SK-N-SH (cell line): Measurements from ENCODE around the gene CCDC152. TPM values are rescaled to one million over a fixed set of nuclear protein-coding genes. Genes with fewer than 3 reads are reported as not detected.

Source experiments
- CTCF ChIA-PET: fragments of 300-600, 350-600 bp; formaldehyde crosslinking; extraction: SDS; loops from one replicate; lab custom pipeline; 2021; lab: Yijun Ruan, JAX
- POLR2A ChIA-PET: fragments of 350-600 bp; sonication (Branson Sonifier 250); formaldehyde crosslinking; extraction: SDS; loops from one replicate; lab custom pipeline; 2020; ENCODE audit warnings: antibody characterized with exemption, inconsistent platforms; lab: Yijun Ruan, JAX
- DNase-seq: peaks from one replicate; pipeline ENCODE4 v3.0.0; 2012
- H2AFZ ChIP-seq: fragments of 200-600 bp; sonication (generic); 2 replicates; pipeline ENCODE4 v1.8.1; 2016; ENCODE audit warnings: antibody characterized with exemption, mild to moderate bottlenecking, low read depth
- H3F3A ChIP-seq: fragments of 200-600 bp; sonication (generic); replicated peaks from 2 replicates; pipeline ENCODE3; 2016; ENCODE audit warnings: antibody characterized with exemption, mild to moderate bottlenecking; ENCODE audit not compliant: insufficient read depth
- H3K27ac ChIP-seq, 2 experiments: fragments of 200-500 bp in 1 of 2; fragments of 200-600 bp in 1 of 2; sonication (Bioruptor generic) in 1 of 2; sonication (generic), shearing (Covaris generic) in 1 of 2; 2 replicates each; pipeline versions ENCODE4 v1.5.1 to v1.6.1; 2014 to 2016; ENCODE audit warnings: low read depth in 2 of 2, inconsistent platforms in 1 of 2, low read length in 1 of 2, mild to moderate bottlenecking in 1 of 2, mixed read lengths in 1 of 2
- H3K27me3 ChIP-seq: fragments of 200-600 bp; sonication (generic), shearing (Covaris generic); 2 replicates; pipeline ENCODE4 v1.6.1; 2016; ENCODE audit warnings: mixed run types; ENCODE audit not compliant: insufficient read depth
- H3K36me3 ChIP-seq, 2 experiments: fragments of 200-500 bp in 1 of 2; fragments of 200-600 bp in 1 of 2; sonication (Bioruptor generic) in 1 of 2; sonication (generic) in 1 of 2; replicated peaks in 1 of 2; 2 replicates each; pipeline versions ENCODE3 to v1.5.1; 2014 to 2016; ENCODE audit warnings: low read length in 1 of 2, mild to moderate bottlenecking in 1 of 2; ENCODE audit not compliant: insufficient read depth in 2 of 2, control insufficient read depth in 1 of 2
- H3K4me1 ChIP-seq, 2 experiments: fragments of 200-500 bp in 1 of 2; fragments of 200-600 bp in 1 of 2; sonication (Bioruptor generic) in 1 of 2; sonication (generic), shearing (Covaris generic) in 1 of 2; 2 replicates each; pipeline versions ENCODE4 v1.5.1 to v1.6.1; 2014 to 2016; ENCODE audit warnings: low read depth in 1 of 2, low read length in 1 of 2, mixed run types in 1 of 2; ENCODE audit not compliant: insufficient read depth in 2 of 2, control insufficient read depth in 1 of 2
- H3K4me2 ChIP-seq: fragments of 200-600 bp; sonication (generic), shearing (Covaris generic); 2 replicates; pipeline ENCODE4 v1.6.1; 2017; ENCODE audit warnings: mixed run types
- H3K4me3 ChIP-seq, 2 experiments: fragments of 200-500 bp in 1 of 2; fragments of 200-600 bp in 1 of 2; sonication (Bioruptor generic) in 1 of 2; sonication (generic), shearing (Covaris generic) in 1 of 2; 2 replicates each; pipeline versions ENCODE4 v1.5.1 to v1.8.1; 2014 to 2016; ENCODE audit warnings: low read depth in 2 of 2, inconsistent platforms in 1 of 2, low read length in 1 of 2, mild to moderate bottlenecking in 1 of 2, mixed read lengths in 1 of 2, moderate library complexity in 1 of 2
- H3K79me2 ChIP-seq: fragments of 200-600 bp; sonication (generic); 2 replicates; pipeline ENCODE4 v1.8.1; 2017; ENCODE audit warnings: mild to moderate bottlenecking; ENCODE audit not compliant: insufficient read depth
- H3K9ac ChIP-seq: fragments of 200-600 bp; sonication (generic); 2 replicates; pipeline ENCODE4 v1.6.1; 2017; ENCODE audit warnings: mixed run types
- H3K9me2 ChIP-seq: fragments of 200-600 bp; sonication (generic); 2 replicates; pipeline ENCODE4 v1.6.1; 2017; ENCODE audit warnings: mixed run types
- H3K9me3 ChIP-seq: fragments of 200-600 bp; sonication (generic); 2 replicates; pipeline ENCODE4 v1.6.1; 2017; ENCODE audit warnings: mixed run types, mild to moderate bottlenecking, moderate library complexity
- H4K20me1 ChIP-seq: fragments of 200-600 bp; sonication (generic); 2 replicates; pipeline ENCODE4 v1.6.1; 2017; ENCODE audit warnings: mild to moderate bottlenecking, mixed run types; ENCODE audit not compliant: insufficient read depth
- CHD2 ChIP-seq: fragments of 150-350 bp; IDR thresholded peaks from 2 replicates; pipeline ENCODE4 v1.6.1; 2018; ENCODE audit warnings: low read length; ENCODE audit not compliant: partially characterized antibody
- ELF1 ChIP-seq: IDR thresholded peaks from 2 replicates; pipeline ENCODE4 v1.4.0; 2012
- FOSL2 ChIP-seq: IDR thresholded peaks from 2 replicates; pipeline ENCODE4 v1.4.0; 2012; ENCODE audit warnings: low read depth, mild to moderate bottlenecking, moderate library complexity, borderline replicate concordance
- GABPA ChIP-seq: IDR thresholded peaks from 2 replicates; pipeline ENCODE4 v1.4.0; 2012; ENCODE audit warnings: low read depth, mild to moderate bottlenecking
- GATA2 ChIP-seq: sonication (generic); formaldehyde crosslinking; IDR thresholded peaks from 2 replicates; pipeline ENCODE4 v1.5.0; 2020; ENCODE audit warnings: mild to moderate bottlenecking, missing genetic modification reagents
- MEF2A ChIP-seq: IDR thresholded peaks from 2 replicates; pipeline ENCODE4 v1.4.0; 2012; ENCODE audit warnings: low read depth, borderline replicate concordance
- PBX3 ChIP-seq: IDR thresholded peaks from 2 replicates; pipeline ENCODE4; 2012
- RAD21 ChIP-seq: IDR thresholded peaks from 2 replicates; pipeline ENCODE4 v1.6.1; 2012; ENCODE audit warnings: mild to moderate bottlenecking, low read length
- RCOR1 ChIP-seq: fragments of 150-350 bp; IDR thresholded peaks from 2 replicates; pipeline ENCODE4 v1.6.1; 2017; ENCODE audit warnings: antibody characterized with exemption, low read length
- REST ChIP-seq: IDR thresholded peaks from 2 replicates; pipeline ENCODE4 v1.6.1; 2012; ENCODE audit warnings: mild to moderate bottlenecking, low read depth, low read length, moderate library complexity
- RFX5 ChIP-seq: IDR thresholded peaks from 2 replicates; pipeline ENCODE4 v1.6.1; 2012; ENCODE audit warnings: mild to moderate bottlenecking, improper control_type of control experiment, low read length
- RXRA ChIP-seq: IDR thresholded peaks from 2 replicates; pipeline ENCODE4 v1.4.0; 2012; ENCODE audit warnings: low read depth, mild to moderate bottlenecking, borderline replicate concordance
- USF1 ChIP-seq: IDR thresholded peaks from 2 replicates; pipeline ENCODE4 v1.4.0; 2012; ENCODE audit warnings: low read depth, borderline replicate concordance
- ZBTB33 ChIP-seq: IDR thresholded peaks from 2 replicates; pipeline ENCODE4 v1.4.0; 2012; ENCODE audit warnings: low read depth, borderline replicate concordance
- WGBS: methylation state at CpG from one replicate; pipeline ENCODE4 v1.1.6; 2017; ENCODE audit warnings: low lambda C conversion rate; 5-methylcytosine and 5-hydroxymethylcytosine counted together
- polyA plus RNA-seq, 3 experiments: library from polyadenylated mRNA; depleted of rRNA; stranded (reverse); fragments of >200 nt; gene quantifications; 2 replicates each; pipeline ENCODE4 v1.2.3, GENCODE V29; 2012

The CCDC152 gene
- polyA plus RNA-seq, 1 of the 3 experiments (the other 2 are of a cell fraction) = 2.1 TPM

GRCh38 chr5:42839196-42839595 is 82.6 kb downstream of the CCDC152 start:
- H3K9me2 ChIP-seq = no peaks in the 10 kb centered on the region
- H4K20me1 ChIP-seq = no peaks in the 10 kb centered on the region
- no peak overlapping the region for H3K27ac ChIP-seq
- WGBS = 3% methylated on average over 3 of the region's 3 CpGs
- ChIA-PET POLR2A (no interaction called here), CTCF (no interaction called here)
- peaks cover 6% of the 10 kb centered on the region; the same call in 1 of the 2 replicates for H3K27me3 ChIP-seq
- no peak overlapping the region for H2AFZ ChIP-seq
- H3F3A ChIP-seq = no peaks in the 10 kb centered on the region
- H3K79me2 ChIP-seq = no peaks in the 10 kb centered on the region
- no peaks in the 10 kb centered on the region for H3K9me3 ChIP-seq
- no peaks in the 10 kb centered on the region for H3K4me1 ChIP-seq
- no peaks in the 10 kb centered on the region for H3K36me3 ChIP-seq
- TF ChIP-seq FOSL2 (no peak), RAD21 (no peak), USF1 (no peak), ZBTB33 (no peak), REST (no peak), MEF2A (no peak), GATA2 (CRISPR knock-in tag) (no peak), CHD2 (no peak), RCOR1 (no peak), ELF1 (no peak), GABPA (no peak), PBX3 (no peak), RFX5 (no peak), RXRA (no peak)
- no peak overlapping the region for H3K9ac ChIP-seq
- DNase-seq = no peak
- no peak overlapping the region for H3K4me3 ChIP-seq
- no peak overlapping the region for H3K4me2 ChIP-seq
